Measurements from ENCODE around the gene RNF150. TPM values are rescaled to one million over a fixed set of nuclear protein-coding genes. Genes with fewer than 3 reads are reported as not detected.
"Not testable (repeated sequence)": the region's sequence is repeated elsewhere in the genome, so short reads cannot be mapped to it uniquely, and the experiment has no call there.

Gene RNF150
- total RNA-seq, 1 experiment from 2014 or later = 0.14 TPM

GRCh38 chr4:140812916-140813315, 320.4 kb downstream of the RNF150 start:
- Mint-ChIP-seq H3K4me1 (ENCODE audit: low read depth, unreplicated experiment) (no peaks in the 10 kb centered on the region), H3K27me3 (ENCODE audit: insufficient read depth, unreplicated experiment) (no peaks in the 10 kb centered on the region), H3K4me3 (ENCODE audit: unreplicated experiment) (no peak overlapping the region), H3K36me3 (ENCODE audit: insufficient read depth, unreplicated experiment) (no peaks in the 10 kb centered on the region), H3K27ac (ENCODE audit: unreplicated experiment) (no peak overlapping the region), H3K9me3 (ENCODE audit: unreplicated experiment) (no peaks in the 10 kb centered on the region)
- H3K36me3 ChIP-seq (ENCODE audit: control insufficient read depth, insufficient read depth, low read length) = no peaks in the 10 kb centered on the region
- no peak for DNase-seq
- intact Hi-C loops (cut with micrococcal nuclease; ENCODE audit: unreplicated experiment) = no loop called here
- CTCF ChIA-PET = no interaction called here
- TF ChIP-seq, protein P1, sequence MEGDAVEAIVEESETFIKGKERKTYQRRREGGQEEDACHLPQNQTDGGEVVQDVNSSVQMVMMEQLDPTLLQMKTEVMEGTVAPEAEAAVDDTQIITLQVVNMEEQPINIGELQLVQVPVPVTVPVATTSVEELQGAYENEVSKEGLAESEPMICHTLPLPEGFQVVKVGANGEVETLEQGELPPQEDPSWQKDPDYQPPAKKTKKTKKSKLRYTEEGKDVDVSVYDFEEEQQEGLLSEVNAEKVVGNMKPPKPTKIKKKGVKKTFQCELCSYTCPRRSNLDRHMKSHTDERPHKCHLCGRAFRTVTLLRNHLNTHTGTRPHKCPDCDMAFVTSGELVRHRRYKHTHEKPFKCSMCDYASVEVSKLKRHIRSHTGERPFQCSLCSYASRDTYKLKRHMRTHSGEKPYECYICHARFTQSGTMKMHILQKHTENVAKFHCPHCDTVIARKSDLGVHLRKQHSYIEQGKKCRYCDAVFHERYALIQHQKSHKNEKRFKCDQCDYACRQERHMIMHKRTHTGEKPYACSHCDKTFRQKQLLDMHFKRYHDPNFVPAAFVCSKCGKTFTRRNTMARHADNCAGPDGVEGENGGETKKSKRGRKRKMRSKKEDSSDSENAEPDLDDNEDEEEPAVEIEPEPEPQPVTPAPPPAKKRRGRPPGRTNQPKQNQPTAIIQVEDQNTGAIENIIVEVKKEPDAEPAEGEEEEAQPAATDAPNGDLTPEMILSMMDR (IDR thresholded peaks at IDR 0.05; ENCODE audit: insufficient read depth in 1 of 2, low read depth in 1 of 2, low read length in 1 of 2, severe bottlenecking in 1 of 2, unreplicated experiment in 1 of 2) = no peak
- POLR2A ChIA-PET = no interaction called here
- no TSS peak for BruUV-seq (replicated peaks)
- H3K27me3 ChIP-seq (replicated peaks; ENCODE audit: control insufficient read depth, insufficient read depth, low read length) = no peaks in the 10 kb centered on the region
- H3K4me1 ChIP-seq = no peaks in the 10 kb centered on the region
- no peak overlapping the region for H3K4me3 ChIP-seq (ENCODE audit: low read depth, low read length)
- no peaks in the 10 kb centered on the region for H3K9me3 ChIP-seq

DNA sequence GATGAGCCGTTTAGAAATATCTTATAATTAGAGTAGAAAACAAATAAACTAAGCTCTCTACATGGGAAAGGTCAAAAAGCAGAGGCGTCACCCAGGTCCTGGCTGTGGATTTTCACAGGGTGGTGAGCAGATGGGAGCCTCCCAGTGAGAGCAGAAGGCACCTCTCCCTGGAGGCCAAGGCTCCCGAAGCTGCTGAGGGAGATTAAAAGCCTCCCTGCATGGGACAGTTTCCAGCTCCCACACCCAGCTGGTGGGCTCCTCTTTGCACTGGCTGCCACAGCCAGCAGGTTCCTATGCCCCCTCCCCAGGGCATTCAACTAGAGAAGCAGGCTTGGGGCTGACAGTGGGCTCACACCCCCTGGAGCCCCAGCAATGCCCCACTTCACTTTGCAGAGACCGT, 321.8 kb downstream of the RNF150 start:
- Histone ChIP-seq H3K9me3 (no peaks in the 10 kb centered on the region), H3K4me3 (ENCODE audit: low read depth, low read length) (no peak overlapping the region), H3K36me3 (ENCODE audit: control insufficient read depth, insufficient read depth, low read length) (no peaks in the 10 kb centered on the region), H3K27me3 (replicated peaks; ENCODE audit: control insufficient read depth, insufficient read depth, low read length) (no peaks in the 10 kb centered on the region), H3K4me1 (no peaks in the 10 kb centered on the region)
- Mint-ChIP-seq H3K27ac (ENCODE audit: unreplicated experiment) (no peak overlapping the region), H3K36me3 (ENCODE audit: insufficient read depth, unreplicated experiment) (no peaks in the 10 kb centered on the region), H3K27me3 (ENCODE audit: insufficient read depth, unreplicated experiment) (no peaks in the 10 kb centered on the region), H3K4me3 (ENCODE audit: unreplicated experiment) (no peak overlapping the region), H3K4me1 (ENCODE audit: low read depth, unreplicated experiment) (no peaks in the 10 kb centered on the region), H3K9me3 (ENCODE audit: unreplicated experiment) (no peaks in the 10 kb centered on the region)
- ChIA-PET POLR2A (no interaction called here), CTCF (no interaction called here)
- no TSS peak for BruUV-seq (replicated peaks)
- TF ChIP-seq, protein P1 (IDR thresholded peaks at IDR 0.05; ENCODE audit: insufficient read depth in 1 of 2, low read depth in 1 of 2, low read length in 1 of 2, severe bottlenecking in 1 of 2, unreplicated experiment in 1 of 2) = no peak
- no peak for DNase-seq
- intact Hi-C loops (cut with micrococcal nuclease; ENCODE audit: unreplicated experiment) = no loop called here

DNA sequence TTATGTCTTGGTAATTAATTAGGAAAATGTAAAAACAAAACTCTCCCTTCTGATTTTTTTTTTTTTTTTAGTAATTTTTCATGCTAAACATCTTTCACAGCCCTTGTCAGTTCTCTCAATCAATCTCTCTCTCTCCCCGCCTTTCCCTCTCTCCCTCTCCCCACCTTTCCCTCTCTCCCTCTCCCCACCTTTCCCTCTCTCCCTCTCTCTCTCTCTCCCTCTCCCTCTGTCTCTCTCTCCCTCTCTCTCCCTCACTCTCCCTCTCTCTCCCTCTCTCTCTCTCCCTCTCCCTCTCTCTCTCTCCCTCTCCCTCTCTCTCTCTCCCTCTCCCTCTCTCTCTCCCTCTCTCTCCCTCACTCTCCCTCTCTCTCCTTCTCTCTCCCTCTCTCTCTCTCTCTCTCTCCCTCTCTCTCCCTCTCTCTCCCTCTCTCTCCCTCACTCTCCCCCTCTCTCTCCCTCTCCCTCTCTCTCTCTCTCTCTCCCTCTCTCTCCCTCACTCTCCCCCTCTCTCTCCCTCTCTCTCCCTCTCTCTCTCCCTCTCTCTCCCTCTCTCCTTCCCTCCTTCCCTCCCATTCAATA, 322.6 kb downstream of the RNF150 start:
- H3K36me3 ChIP-seq (ENCODE audit: control insufficient read depth, insufficient read depth, low read length); intact Hi-C loops (cut with micrococcal nuclease; ENCODE audit: unreplicated experiment); H3K4me3 Mint-ChIP-seq (ENCODE audit: unreplicated experiment); H3K4me3 ChIP-seq (ENCODE audit: low read depth, low read length); CTCF ChIA-PET; H3K4me1 ChIP-seq; H3K4me1 Mint-ChIP-seq (ENCODE audit: low read depth, unreplicated experiment); H3K27me3 Mint-ChIP-seq (ENCODE audit: insufficient read depth, unreplicated experiment); DNase-seq; H3K36me3 Mint-ChIP-seq (ENCODE audit: insufficient read depth, unreplicated experiment); BruUV-seq (replicated peaks); POLR2A ChIA-PET; H3K27me3 ChIP-seq (replicated peaks; ENCODE audit: control insufficient read depth, insufficient read depth, low read length); H3K27ac Mint-ChIP-seq (ENCODE audit: unreplicated experiment); H3K9me3 Mint-ChIP-seq (ENCODE audit: unreplicated experiment); H3K9me3 ChIP-seq: not testable (repeated sequence)

Other genes with a start within 250 kb of the RNF150 start
- 31.4 and 34.9 TPM in 2 replicates for gene ZNF330, start 87.4 kb upstream of the RNF150 start, total RNA-seq (2022)

Measured in Caco-2 (cell line).